ENCODE results near the gene GNG13.
"Not testable (repeated sequence)": the region's sequence is repeated elsewhere in the genome, so short reads cannot be mapped to it uniquely, and the experiment has no call there.

GNG13 gene

GRCh38 chr16:764848-765487 is 35.6 kb downstream of the GNG13 start:
- no peak overlapping the region for H3K4me3 ChIP-seq (ENCODE audit: low read depth, low read length)

GRCh38 chr16:764184-764750 is 36.3 kb downstream of the GNG13 start:
- no peak overlapping the region for H3K4me3 ChIP-seq (ENCODE audit: low read depth, low read length)

- H3K4me3 ChIP-seq (ENCODE audit: low read depth, low read length), result no peak overlapping the region
Observed at GRCh38 chr16:763369-764183, 37.0 kb downstream of the GNG13 start.

GRCh38 chr16:762595-763268 is 37.8 kb downstream of the GNG13 start:
- no peak overlapping the region for H3K4me3 ChIP-seq (ENCODE audit: low read depth, low read length)

DNA sequence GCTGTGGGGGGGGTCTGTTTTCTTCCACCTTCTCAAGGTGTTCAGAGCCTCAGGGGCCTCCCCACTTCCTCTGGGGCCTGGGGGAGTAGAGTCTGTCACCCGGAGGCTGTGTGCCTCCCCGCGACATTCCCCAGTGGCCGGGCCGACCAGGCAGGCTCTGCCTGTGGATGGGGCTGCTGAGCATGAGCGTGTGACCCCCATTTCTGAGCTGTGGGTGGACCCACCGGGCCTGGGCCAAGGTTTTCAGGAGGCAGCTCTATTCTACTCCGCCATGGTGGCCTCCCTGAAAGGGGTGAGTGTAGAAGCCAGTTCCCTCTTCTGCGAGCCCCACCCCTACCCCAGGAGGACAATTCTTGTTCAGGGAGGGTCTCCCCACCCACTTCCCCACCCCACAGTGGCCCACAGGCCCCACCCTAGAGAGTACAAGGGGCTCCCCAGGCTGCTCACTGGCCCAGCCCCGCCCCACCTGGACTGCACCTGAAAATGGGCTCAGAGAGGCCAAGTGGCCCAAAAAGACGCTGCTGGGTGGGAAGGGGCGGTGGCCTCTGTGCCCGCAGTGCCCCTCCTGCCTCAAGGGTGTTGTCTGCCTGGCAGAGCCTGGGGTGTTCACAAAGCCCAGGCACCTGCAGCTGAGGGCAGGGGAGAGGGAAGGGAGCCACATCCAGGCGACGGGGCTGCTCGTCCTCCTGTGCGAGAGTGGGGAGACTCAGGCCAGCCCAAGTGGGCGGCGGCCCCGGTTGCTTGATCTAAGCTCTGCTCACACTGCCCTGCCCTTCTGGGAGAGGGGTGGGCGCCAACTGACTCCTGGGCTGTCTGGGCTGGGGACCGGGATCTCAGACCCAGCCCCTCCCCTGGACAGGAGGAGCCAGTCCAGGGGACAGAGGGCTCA is 38.7 kb downstream of the GNG13 start:
- no peak overlapping the region for H3K4me3 ChIP-seq (ENCODE audit: low read depth, low read length)

DNA sequence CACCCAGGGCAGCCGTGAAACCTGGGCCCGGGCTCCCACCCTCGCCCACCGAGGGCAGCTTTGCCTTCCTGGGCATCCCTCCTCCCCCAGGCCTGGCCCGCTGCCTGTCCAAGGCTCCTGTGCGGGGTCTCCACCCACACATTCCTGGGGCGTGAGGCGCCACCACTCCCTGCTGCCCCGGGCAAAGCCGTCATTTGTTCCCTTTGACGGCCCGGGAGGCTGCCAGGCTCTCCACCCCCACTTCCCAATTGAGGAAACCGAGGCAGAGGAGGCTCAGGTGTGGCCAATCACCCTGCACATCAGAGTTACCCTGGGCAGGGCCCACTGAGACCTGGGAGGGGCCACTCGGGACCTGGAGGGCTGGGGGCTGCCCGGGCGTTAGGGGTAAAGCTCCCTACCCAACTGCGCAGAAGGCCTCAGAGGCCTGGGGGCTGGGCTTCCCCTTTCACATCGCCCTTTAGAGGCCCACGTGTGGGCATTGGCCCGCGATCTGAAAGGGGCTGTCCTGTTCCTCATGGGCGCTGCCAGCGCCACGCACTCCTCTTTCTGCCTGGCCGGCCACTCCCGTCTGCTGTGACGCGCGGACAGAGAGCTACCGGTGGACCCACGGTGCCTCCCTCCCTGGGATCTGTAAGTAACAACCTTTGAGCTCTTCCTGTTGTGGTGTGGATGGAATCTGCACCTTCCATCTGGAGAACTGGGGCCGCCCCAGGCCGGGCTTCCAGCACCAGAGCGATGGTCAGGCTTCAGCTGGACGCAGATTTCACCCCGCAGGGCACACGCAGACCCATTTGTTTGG is 39.8 kb downstream of the GNG13 start, which contains the start of gene MSLN:
Gene MSLN, plus strand, starts transcription at position 190 of the 799 bp plus-strand sequence. CDS start 1,947 bp downstream, outside the sequence.
- no peak within 1 kb of the TSS for H3K4me3 ChIP-seq (ENCODE audit: low read depth, low read length)

DNA sequence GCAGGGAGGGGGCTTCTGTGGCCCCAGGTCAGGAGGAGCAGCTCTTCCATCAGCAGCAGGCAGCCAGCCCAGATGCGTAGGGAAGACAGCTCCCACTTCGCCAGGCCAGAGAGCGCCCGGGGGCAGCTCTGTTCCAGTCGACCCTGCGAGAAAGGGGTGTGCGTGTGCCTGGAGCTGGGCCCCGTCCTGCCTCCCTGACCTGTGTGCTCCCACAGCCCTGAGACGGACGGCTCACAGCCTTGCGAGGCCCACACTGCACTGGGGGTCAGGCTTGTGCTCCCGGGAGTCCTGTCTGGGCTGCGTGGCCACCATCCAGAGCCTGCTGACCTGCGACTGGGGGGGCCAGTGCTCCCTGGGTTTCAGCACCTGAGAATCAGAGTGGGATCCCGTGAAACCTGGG is 40.5 kb downstream of the GNG13 start:
- no peak overlapping the region for H3K4me3 ChIP-seq (ENCODE audit: low read depth, low read length)

GRCh38 chr16:759110-759910 is 41.2 kb downstream of the GNG13 start:
- H3K4me3 ChIP-seq (ENCODE audit: low read depth, low read length), result no peak overlapping the region

DNA sequence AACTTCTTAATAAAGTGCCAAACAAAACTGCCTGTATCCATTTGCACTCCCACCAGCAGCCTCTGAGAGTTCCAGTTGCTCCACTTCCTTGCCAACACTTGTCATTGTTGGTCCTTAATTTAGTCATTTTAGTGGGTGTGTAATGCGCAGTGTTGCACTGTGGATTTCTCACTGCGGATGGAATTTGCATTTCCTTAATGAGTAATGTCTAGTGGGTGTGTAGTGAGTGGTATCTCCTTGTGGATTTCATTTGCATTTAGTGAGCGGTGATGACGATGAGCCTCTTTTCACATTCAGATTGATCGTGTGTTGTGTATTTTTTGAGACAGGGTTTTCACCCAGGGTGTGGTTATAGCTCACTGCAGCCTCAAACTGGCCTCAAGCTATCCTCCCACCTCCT is 44.1 kb downstream of the GNG13 start:
- no peak overlapping the region for H3K4me3 ChIP-seq (ENCODE audit: low read depth, low read length)

- no peak overlapping the region for H3K4me3 ChIP-seq (ENCODE audit: low read depth, low read length)
Observed at GRCh38 chr16:754656-755055, 45.9 kb downstream of the GNG13 start.

- H3K4me3 ChIP-seq (ENCODE audit: low read depth, low read length), result not testable (repeated sequence)
Observed at GRCh38 chr16:754121-754607, 46.4 kb downstream of the GNG13 start.

DNA sequence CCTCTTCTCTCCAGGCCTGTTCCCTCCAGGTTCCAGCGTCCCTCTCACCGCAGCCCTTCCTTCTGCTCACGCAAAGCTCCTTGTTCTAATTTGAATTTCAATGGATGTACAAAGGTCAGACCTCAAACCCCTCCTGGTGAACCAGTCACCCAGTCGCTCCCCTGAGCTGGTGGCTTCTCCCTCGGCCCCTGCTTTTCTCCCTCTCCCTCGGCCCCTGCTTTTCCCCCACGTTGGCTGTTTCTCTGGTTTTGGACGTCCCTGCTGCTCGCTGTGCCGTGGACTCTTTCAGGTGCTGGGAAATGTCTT is 48.6 kb downstream of the GNG13 start:
- H3K4me3 ChIP-seq (ENCODE audit: low read depth, low read length), result no peak overlapping the region

DNA sequence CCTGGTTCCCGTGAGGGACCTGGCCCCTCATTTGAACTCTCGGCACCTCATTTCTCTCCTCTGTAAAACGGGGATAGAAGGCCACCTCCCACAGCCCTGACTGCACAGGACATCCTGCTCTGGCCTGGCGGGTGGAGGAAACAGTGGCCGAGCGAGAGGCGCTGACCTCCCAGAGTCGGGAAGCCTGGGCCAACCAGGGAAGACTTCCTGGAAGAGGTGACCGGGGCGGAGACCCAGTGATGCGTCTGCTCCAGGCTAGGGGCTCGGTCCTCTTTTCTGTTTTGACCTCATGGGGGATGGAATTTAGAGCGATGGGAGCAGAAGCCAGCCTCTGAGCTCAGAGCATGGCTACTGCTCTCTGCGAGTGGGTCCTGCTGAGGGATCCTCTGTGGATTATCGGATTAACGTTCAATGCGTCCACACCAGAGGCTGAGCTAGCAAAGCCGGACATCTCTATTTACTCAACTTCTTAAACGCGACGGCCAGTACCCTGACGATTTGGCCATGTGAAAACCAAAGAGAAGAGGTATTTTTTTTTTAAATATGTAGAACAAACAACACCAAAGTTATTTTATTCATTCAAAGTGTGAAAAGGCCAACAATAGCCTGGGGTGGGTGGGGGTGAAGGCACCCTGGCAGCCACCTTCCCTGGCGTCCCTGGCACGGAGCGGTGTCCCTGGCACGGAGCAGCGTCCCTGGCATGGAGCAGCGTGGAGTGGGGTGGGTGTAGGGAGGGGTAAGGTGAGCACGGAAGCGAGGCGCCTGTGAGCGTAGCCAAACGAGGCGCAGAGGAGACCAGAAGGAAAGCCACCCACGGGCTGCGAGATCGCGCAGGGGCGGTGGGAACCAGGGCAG is 49.2 kb downstream of the GNG13 start:
- H3K4me3 ChIP-seq (ENCODE audit: low read depth, low read length), result no peak overlapping the region

DNA sequence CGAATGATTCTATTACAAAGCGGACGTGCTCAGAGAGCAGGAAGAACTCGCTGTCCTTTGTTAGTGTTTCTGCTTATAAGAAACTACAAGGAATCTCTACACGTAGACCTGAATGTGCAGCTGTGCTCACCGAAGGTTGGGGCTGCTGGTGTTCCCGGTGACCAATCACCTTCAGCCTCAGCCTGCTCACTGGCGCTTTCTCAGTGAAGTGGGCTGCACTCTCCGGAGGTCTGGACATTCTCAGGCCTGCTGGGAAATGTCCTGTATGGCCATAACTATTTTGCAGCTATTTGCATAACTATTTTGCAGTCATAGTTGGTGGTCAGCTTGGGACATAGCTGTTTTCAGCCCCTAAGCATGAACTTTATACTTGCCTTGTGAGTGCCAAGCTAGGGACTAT is 50.0 kb downstream of the GNG13 start:
- no peak overlapping the region for H3K4me3 ChIP-seq (ENCODE audit: low read depth, low read length)

DNA sequence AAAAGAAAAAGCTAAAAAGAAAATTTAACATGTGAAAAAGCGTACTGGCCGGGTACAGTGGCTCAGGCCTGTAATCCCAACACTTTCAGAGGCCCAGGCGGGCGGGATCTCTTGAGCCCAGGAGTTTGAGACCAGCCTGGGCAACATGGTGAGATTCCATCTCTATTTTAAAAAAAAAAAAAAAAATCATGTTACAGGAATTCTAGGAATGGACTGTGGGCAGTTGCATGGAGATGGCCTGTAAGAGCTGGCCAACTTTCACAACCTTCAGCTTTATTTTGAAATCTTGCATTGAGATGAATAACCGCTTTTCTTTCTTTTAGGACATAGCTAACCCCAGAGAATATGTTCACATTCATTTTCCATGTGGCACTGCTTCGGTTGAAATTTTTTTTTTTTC is 51.5 kb downstream of the GNG13 start:
- H3K4me3 ChIP-seq (ENCODE audit: low read depth, low read length), result no peak overlapping the region
